Measurements from ENCODE around the gene CRYGD.
"Not testable (repeated sequence)": the region's sequence is repeated elsewhere in the genome, so short reads cannot be mapped to it uniquely, and the experiment has no call there.

The CRYGD gene

GRCh38 chr2:208124013-208124715, at the start of gene CRYGD:
CRYGD (minus strand) TSS chr2:208124524; CDS start chr2:208124473, 51 bp downstream.
- DNase-seq: not testable (repeated sequence)

- DNase-seq: no peak
These were observed 47.8 kb upstream of the CRYGD start for GRCh38 chr2:208172125-208172524.

GRCh38 chr2:208164951-208165755, 40.8 kb upstream of the CRYGD start:
- no peak for DNase-seq

- DNase-seq: no peak
These were observed 39.2 kb upstream of the CRYGD start, which contains the start of gene CRYGA for GRCh38 chr2:208163489-208163888. CRYGA (minus strand) TSS chr2:208163589; CDS start chr2:208163556, 33 bp downstream.

- no peak for DNase-seq
These were observed 32.1 kb upstream of the CRYGD start for GRCh38 chr2:208156439-208156838.

- no peak for DNase-seq
These were observed 28.8 kb upstream of the CRYGD start for GRCh38 chr2:208153156-208153555.

GRCh38 chr2:208150956-208151355, 26.6 kb upstream of the CRYGD start:
- DNase-seq: no peak

- DNase-seq: no peak
These were observed 25.8 kb upstream of the CRYGD start for GRCh38 chr2:208150094-208150493.

GRCh38 chr2:208148803-208149202, 24.5 kb upstream of the CRYGD start:
- no peak for DNase-seq

GRCh38 chr2:208147759-208148158, 23.4 kb upstream of the CRYGD start:
- DNase-seq: no peak

GRCh38 chr2:208147008-208147407, 22.7 kb upstream of the CRYGD start:
- no peak for DNase-seq

GRCh38 chr2:208146006-208146405, 21.7 kb upstream of the CRYGD start, which contains the start of gene CRYGB:
CRYGB (minus strand) TSS chr2:208146158; CDS start chr2:208146120, 38 bp downstream.
- no peak for DNase-seq

- DNase-seq: no peak
These were observed 18.8 kb upstream of the CRYGD start for GRCh38 chr2:208142925-208143799.

GRCh38 chr2:208142240-208142924, 18.1 kb upstream of the CRYGD start:
- DNase-seq: peak; percentile 37

GRCh38 chr2:208139447-208139846, 15.1 kb upstream of the CRYGD start:
- no peak for DNase-seq

GRCh38 chr2:208138334-208138733, 14.0 kb upstream of the CRYGD start:
- DNase-seq: not testable (repeated sequence)

- no peak for DNase-seq
These were observed 12.4 kb upstream of the CRYGD start for GRCh38 chr2:208136716-208137094.

GRCh38 chr2:208135794-208136715, 11.7 kb upstream of the CRYGD start:
- no peak for DNase-seq

GRCh38 chr2:208134928-208135586, 10.7 kb upstream of the CRYGD start:
- no peak for DNase-seq

- no peak for DNase-seq
These were observed 6.4 kb upstream of the CRYGD start for GRCh38 chr2:208130712-208131110.

Data from NCI-H1694 treated with DMSO at 0.1 percent for 48 hours (cell line).